ENCODE measurements around the gene COX5A.

COX5A gene

GRCh38 chr15:74964794-74965193 is 26.9 kb upstream of the COX5A start:
- Histone ChIP-seq H3K27ac (no peak overlapping the region), H3K27me3 (ENCODE audit: insufficient read depth, low read depth) (no peaks in the 10 kb centered on the region), H3K79me2 (ENCODE audit: insufficient read depth, low read depth) (no peaks in the 10 kb centered on the region), H3K36me3 (ENCODE audit: insufficient read depth) (no peaks in the 10 kb centered on the region), H2AFZ (ENCODE audit: low read depth) (no peak overlapping the region), H4K20me1 (ENCODE audit: insufficient read depth) (no peaks in the 10 kb centered on the region), H3K4me1 (ENCODE audit: low read depth, poor library complexity, severe bottlenecking) (peaks cover 23% of the 10 kb centered on the region), H3K9ac (no peak overlapping the region), H3K4me3 (IDR thresholded peaks at IDR 0.05; ENCODE audit: insufficient read depth, low read depth, low read length) (no peak overlapping the region), H3K4me2 (no peak overlapping the region)
- no peak for TF ChIP-seq CTCF (conservative IDR thresholded peaks at IDR 0.05; ENCODE audit: low read depth, low read length)

GRCh38 chr15:74963213-74963612 is 25.3 kb upstream of the COX5A start:
- no peaks in the 10 kb centered on the region for H3K79me2 ChIP-seq (ENCODE audit: insufficient read depth, low read depth)
- no peak for TF ChIP-seq CTCF (conservative IDR thresholded peaks at IDR 0.05; ENCODE audit: low read depth, low read length)
- H3K27me3 ChIP-seq (ENCODE audit: insufficient read depth, low read depth) = no peaks in the 10 kb centered on the region
- no peaks in the 10 kb centered on the region for H3K36me3 ChIP-seq (ENCODE audit: insufficient read depth)
- no peak overlapping the region for H3K9ac ChIP-seq
- H4K20me1 ChIP-seq (ENCODE audit: insufficient read depth) = no peaks in the 10 kb centered on the region
- no peak overlapping the region for H2AFZ ChIP-seq (ENCODE audit: low read depth)
- H3K4me3 ChIP-seq (IDR thresholded peaks at IDR 0.05; ENCODE audit: insufficient read depth, low read depth, low read length) = no peak overlapping the region
- H3K4me2 ChIP-seq = no peak overlapping the region
- peaks cover 23% of the 10 kb centered on the region for H3K4me1 ChIP-seq (ENCODE audit: low read depth, poor library complexity, severe bottlenecking)
- no peak overlapping the region for H3K27ac ChIP-seq

- no peaks in the 10 kb centered on the region for H4K20me1 ChIP-seq (ENCODE audit: insufficient read depth)
- no peak for TF ChIP-seq CTCF (conservative IDR thresholded peaks at IDR 0.05; ENCODE audit: low read depth, low read length)
- H3K27me3 ChIP-seq (ENCODE audit: insufficient read depth, low read depth) = no peaks in the 10 kb centered on the region
- no peak overlapping the region for H3K4me2 ChIP-seq
- H3K79me2 ChIP-seq (ENCODE audit: insufficient read depth, low read depth) = no peaks in the 10 kb centered on the region
- H3K9ac ChIP-seq = no peak overlapping the region
- peaks cover 24% of the 10 kb centered on the region for H3K4me1 ChIP-seq (ENCODE audit: low read depth, poor library complexity, severe bottlenecking)
- H3K36me3 ChIP-seq (ENCODE audit: insufficient read depth) = no peaks in the 10 kb centered on the region
- no peak overlapping the region for H2AFZ ChIP-seq (ENCODE audit: low read depth)
- no peak overlapping the region for H3K4me3 ChIP-seq (IDR thresholded peaks at IDR 0.05; ENCODE audit: insufficient read depth, low read depth, low read length)
- no peak overlapping the region for H3K27ac ChIP-seq
Measured at GRCh38 chr15:74962671-74963070, 24.8 kb upstream of the COX5A start.

- no peak for TF ChIP-seq CTCF (conservative IDR thresholded peaks at IDR 0.05; ENCODE audit: low read depth, low read length)
- H2AFZ ChIP-seq (ENCODE audit: low read depth) = no peak overlapping the region
- no peaks in the 10 kb centered on the region for H3K27me3 ChIP-seq (ENCODE audit: insufficient read depth, low read depth)
Measured at GRCh38 chr15:74962219-74962618, 24.3 kb upstream of the COX5A start.

More at GRCh38 chr15:74962219-74962618, 24.3 kb upstream of the COX5A start:
- Histone ChIP-seq H3K4me1 (ENCODE audit: low read depth, poor library complexity, severe bottlenecking) (peaks cover 29% of the 10 kb centered on the region), H3K4me2 (no peak overlapping the region), H3K9ac (no peak overlapping the region), H3K27ac (no peak overlapping the region), H3K36me3 (ENCODE audit: insufficient read depth) (no peaks in the 10 kb centered on the region), H3K79me2 (ENCODE audit: insufficient read depth, low read depth) (no peaks in the 10 kb centered on the region), H3K4me3 (IDR thresholded peaks at IDR 0.05; ENCODE audit: insufficient read depth, low read depth, low read length) (no peak overlapping the region), H4K20me1 (ENCODE audit: insufficient read depth) (no peaks in the 10 kb centered on the region)

Measured in KMS-11 (cell line).